Measurements from ENCODE around the gene FOXL3.

DNA sequence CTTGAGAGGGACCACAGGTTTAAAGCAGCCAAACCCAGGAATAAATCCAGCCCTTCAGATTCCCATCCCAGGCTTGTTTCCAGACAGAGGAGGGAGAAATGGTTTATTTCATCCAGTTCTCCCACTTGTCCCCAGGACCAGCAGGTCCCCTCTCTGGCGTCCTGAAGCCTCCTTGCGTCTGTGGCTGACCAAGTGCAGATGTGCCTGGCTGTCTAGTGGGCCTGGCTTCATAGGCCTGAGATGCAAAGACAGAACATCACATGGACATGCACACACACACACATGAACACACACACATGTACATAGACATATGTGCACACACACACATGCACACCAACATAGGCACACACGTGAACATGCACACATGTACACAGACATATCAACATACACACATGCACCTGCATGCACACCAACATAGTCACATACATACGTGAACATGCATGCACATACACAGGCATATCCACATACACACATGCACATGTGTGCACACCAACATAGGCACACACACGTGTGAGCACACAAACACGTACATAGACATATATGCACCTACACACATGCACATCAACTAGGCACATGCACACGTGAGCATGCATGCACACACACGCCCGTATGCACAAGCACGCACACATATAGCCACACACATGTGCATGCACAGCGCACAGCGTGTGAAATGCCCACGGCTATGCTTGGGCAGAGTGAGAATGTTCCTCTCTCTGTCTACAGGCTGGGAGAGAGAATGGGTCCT lies 10.7 kb downstream of the FOXL3 start:
- TF ChIP-seq, protein P1, sequence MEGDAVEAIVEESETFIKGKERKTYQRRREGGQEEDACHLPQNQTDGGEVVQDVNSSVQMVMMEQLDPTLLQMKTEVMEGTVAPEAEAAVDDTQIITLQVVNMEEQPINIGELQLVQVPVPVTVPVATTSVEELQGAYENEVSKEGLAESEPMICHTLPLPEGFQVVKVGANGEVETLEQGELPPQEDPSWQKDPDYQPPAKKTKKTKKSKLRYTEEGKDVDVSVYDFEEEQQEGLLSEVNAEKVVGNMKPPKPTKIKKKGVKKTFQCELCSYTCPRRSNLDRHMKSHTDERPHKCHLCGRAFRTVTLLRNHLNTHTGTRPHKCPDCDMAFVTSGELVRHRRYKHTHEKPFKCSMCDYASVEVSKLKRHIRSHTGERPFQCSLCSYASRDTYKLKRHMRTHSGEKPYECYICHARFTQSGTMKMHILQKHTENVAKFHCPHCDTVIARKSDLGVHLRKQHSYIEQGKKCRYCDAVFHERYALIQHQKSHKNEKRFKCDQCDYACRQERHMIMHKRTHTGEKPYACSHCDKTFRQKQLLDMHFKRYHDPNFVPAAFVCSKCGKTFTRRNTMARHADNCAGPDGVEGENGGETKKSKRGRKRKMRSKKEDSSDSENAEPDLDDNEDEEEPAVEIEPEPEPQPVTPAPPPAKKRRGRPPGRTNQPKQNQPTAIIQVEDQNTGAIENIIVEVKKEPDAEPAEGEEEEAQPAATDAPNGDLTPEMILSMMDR (IDR thresholded peaks at IDR 0.05), result no peak
- TF ChIP-seq YY1 (IDR thresholded peaks at IDR 0.05; ENCODE audit: low read depth), result no peak
- TF ChIP-seq, protein P2, sequence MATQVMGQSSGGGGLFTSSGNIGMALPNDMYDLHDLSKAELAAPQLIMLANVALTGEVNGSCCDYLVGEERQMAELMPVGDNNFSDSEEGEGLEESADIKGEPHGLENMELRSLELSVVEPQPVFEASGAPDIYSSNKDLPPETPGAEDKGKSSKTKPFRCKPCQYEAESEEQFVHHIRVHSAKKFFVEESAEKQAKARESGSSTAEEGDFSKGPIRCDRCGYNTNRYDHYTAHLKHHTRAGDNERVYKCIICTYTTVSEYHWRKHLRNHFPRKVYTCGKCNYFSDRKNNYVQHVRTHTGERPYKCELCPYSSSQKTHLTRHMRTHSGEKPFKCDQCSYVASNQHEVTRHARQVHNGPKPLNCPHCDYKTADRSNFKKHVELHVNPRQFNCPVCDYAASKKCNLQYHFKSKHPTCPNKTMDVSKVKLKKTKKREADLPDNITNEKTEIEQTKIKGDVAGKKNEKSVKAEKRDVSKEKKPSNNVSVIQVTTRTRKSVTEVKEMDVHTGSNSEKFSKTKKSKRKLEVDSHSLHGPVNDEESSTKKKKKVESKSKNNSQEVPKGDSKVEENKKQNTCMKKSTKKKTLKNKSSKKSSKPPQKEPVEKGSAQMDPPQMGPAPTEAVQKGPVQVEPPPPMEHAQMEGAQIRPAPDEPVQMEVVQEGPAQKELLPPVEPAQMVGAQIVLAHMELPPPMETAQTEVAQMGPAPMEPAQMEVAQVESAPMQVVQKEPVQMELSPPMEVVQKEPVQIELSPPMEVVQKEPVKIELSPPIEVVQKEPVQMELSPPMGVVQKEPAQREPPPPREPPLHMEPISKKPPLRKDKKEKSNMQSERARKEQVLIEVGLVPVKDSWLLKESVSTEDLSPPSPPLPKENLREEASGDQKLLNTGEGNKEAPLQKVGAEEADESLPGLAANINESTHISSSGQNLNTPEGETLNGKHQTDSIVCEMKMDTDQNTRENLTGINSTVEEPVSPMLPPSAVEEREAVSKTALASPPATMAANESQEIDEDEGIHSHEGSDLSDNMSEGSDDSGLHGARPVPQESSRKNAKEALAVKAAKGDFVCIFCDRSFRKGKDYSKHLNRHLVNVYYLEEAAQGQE (IDR thresholded peaks at IDR 0.05; ENCODE audit: low read depth, low read length), result no peak
- TF ChIP-seq GATA2 (CRISPR knock-in tag; IDR thresholded peaks at IDR 0.05), result no peak
- no peak for TF ChIP-seq EZH2phosphoT487 (IDR thresholded peaks at IDR 0.05; ENCODE audit: borderline replicate concordance, low read depth)
- no peak for TF ChIP-seq JUND (IDR thresholded peaks at IDR 0.05)
